GM21390 (cell line): ENCODE results near the gene CBX2.

ENCODE experiments used
- ATAC-seq: cut with Tn5 transposase; IDR thresholded peaks from one replicate; pipeline ENCODE4 v1.9.1; 2021; ENCODE audit not compliant: unreplicated experiment

The CBX2 gene

DNA sequence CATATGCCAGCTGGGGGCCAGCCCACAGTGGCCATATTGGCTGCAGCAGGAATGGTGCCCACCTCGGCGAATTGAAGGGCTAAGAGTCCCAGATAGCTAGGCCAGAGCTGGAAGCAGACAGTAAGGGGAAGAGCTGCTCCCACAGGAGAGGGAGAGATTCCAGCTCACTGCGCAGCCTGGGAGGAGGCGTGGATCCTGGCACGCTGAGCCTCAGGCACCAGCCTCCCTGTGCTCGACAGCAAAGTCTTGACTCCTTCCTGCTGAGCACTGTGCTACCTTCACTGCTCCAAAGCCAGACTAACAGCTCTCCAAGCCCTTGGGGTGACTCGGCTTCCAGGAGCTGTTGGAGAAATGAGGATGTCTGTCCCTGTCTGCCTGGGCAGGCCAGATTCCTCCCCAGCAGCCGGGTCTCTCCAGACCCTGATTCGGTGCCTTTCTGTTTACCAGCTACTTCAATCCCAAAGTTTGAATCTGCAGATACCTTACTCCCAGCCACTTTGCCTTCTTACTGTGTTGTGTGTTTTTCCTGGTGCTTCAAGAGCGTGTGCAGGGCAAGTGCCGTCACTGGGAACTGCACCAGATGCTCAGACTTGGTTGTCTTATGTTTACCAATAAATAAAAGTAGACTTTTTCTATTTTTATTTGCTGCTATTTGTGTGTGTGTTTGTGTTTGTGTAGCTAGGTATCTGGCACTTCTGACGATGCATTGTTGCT lies 9.1 kb downstream of the CBX2 start:
- no peak for ATAC-seq

DNA sequence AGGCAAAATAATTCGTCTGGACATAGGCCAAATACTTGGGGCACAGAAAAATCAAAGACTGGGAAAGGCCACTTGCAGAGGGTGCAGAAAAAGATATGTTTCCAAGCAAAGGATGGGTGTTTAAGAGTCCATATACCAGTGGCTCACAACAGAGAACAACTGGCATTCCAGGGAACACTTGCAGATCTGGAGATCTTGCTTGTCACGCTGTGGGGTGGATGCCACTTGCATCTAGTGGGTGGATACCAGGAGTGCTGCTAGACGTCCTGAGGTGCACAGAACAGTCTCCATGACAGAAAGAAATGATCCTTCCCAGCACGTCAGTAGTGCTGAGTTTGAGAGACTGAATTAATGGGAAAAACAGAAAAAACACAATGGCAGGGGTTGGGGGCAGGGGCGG lies 10.5 kb downstream of the CBX2 start:
- ATAC-seq: no peak

GRCh38 chr17:79788989-79789942 lies 11.3 kb downstream of the CBX2 start:
- ATAC-seq: no peak

DNA sequence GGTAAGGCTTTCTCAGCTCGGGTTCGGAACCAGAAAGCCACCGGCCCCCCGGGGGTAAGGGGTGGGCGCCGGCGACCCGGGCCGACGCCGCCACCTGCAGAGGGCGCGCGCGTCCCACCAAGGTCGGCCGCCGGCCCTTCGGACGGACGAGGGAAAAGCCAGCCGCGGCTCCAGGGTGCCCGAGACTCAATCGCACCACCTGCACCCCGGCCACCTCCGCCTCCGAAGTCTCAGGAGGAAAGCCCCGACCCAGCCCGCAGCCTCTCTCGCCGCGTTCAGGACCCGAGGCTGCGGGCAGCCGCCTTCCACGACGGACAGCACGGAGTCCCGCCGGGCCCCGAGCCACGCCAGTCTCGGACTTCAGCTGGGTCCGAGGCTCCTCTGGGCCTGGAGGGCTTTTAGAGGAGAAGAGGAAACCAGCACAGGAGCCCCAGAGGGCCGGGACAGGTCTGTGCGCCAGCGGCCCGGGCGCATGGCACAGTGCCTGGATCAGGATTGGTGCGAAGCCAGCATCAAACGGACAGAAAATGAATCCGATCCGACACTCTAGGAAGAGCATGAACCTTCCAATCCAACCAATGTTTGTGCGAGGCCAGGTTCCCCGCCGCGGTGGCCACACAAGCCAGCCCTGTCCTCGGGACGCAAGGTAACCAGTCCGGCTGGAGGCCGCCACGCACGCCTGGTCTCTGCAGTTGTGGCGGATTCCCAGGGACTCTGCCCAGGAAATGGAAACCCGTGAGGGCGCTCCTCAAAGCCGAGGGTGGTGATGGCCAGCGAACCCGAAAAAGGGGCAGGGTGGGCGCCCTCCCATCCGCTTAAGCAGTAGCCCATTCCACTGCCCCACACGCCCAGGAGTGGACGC lies 12.2 kb downstream of the CBX2 start:
- no peak for ATAC-seq

DNA sequence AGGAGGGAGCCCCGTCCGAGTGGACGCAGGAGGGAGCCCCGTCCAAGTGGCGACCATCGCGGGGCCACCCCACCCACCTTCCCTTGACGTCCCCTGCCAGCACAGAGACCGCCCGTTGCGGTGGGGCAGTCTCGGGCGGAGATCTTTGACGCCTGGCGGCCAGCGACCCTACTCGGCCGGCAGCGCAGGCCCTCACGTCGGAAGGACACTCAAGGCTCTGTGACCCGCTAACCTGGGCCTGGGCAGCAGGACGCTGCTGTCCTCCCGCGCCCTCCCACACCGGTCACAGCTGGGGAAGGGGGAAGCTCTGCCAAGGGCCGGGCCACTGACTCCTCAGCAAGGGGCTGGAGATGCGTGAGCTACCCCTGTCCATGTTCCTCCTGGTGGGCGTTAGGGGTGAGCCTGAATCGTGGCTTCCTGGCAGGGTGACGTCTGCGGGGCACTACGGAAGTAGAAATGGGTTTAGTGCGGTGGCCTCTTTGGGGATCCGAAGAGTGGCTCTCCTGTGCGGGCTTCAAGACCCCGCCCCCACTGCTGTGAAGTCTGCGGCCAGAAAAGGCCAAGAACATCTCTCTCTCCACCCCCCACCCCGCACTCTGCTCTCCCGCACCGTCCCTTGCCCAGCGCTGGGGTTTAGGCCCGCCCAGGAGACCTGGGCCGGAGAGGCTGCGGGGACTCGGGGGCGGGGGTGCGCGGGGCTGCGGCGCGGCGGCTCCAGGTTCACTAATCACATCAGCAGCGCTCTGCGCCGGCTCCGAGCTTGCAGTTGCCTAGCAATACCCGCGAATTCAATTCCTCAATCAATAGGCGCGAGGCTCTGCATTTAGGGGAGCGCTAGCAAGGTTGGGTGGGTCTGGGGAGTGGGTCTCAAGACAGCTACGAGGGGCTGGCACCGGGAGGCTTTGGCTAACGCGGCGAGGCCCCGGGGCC lies 13.1 kb downstream of the CBX2 start:
- no peak for ATAC-seq

DNA sequence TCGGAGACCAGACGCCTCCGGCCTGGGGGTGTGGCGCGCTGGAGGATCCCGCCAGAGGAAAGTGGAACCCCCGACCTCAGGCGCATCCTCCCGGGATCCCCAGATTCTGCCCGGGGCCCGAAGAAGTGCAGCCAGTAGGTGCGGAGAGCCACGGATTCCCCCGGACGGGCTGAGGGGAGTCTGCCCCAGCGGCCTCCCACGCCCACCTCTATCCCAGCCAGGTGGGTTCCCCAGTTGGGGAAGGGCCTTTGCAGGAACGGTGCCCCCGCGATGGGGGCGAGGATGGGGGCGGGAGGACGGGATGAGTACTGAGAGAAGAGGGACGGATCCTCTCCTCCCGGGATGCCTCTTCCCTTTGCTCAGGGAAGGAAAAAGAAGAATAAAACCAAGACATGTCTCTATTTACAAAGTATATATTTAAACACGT lies 13.8 kb downstream of the CBX2 start:
- ATAC-seq: no peak

DNA sequence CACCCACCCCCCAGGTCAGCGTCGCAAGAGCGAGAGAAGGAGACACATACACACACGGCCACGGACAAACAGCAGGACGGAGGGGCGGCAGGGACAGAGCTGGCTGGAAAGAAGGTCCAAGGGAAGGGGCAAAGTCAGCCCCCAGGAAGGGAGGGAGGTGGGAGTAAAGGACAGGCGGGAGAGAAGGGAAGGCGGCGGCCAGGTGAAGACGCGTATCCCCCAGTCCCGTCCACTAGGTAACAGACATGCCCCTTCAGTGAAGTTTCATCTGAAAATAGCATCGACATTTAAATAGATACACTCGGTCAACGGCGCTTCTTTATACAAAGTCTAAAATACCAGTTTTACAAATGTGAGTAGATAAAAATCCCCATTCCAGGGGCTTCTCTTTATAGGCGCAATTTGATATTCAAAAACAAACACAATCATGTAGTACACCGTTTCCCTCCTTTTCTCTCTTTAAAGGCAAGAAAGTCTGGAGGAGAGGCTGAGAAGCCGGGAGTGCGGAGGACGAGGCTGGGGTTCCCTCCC lies 14.5 kb downstream of the CBX2 start:
- no peak for ATAC-seq

DNA sequence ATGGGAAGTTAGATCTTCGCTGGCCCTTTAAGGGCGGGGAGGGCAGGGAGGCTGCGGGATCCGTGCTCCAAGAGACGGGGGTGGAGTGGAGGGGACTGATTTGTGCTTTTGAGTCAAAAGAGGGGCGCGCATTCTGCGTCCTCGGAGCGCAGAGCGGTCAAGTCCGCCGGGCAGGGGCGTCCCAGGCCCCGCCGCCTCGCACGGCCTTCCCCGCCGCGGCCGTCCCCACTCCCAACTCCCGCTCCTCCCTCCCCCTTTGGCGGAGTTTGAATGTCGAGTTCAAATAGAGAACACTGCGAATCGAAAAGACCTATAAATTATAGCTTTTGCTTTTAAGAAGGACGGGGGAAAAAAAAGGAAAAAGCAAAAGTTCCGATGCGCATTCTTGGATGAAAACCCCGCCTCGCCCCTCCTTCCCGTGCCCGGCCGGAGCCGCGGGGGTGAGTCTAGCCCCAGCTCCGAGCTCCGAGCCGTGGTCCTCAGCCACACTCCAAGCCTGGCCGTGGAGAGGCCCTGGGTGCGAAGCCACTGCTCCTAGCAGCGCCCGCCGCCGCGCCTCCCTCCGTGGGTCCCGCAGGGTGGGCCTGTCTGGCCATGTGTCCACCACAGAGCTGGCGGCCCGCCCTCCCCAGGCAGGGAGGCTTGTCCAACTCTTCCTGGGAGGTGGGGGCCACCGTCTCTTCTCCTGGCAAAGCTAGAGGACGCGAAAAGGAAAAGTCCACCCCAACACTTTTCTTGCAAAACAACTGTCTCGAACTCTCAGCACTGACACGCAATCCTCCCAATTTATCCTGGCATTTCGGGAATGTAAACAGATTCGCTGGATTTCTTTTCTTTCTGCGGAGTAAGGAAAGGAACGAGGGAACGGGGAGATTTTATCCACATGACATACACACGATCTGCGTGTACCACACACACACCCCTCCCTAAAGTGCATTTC lies 15.3 kb downstream of the CBX2 start:
- ATAC-seq: no peak

GRCh38 chr17:79793924-79794304 lies 16.0 kb downstream of the CBX2 start:
- ATAC-seq: no peak

DNA sequence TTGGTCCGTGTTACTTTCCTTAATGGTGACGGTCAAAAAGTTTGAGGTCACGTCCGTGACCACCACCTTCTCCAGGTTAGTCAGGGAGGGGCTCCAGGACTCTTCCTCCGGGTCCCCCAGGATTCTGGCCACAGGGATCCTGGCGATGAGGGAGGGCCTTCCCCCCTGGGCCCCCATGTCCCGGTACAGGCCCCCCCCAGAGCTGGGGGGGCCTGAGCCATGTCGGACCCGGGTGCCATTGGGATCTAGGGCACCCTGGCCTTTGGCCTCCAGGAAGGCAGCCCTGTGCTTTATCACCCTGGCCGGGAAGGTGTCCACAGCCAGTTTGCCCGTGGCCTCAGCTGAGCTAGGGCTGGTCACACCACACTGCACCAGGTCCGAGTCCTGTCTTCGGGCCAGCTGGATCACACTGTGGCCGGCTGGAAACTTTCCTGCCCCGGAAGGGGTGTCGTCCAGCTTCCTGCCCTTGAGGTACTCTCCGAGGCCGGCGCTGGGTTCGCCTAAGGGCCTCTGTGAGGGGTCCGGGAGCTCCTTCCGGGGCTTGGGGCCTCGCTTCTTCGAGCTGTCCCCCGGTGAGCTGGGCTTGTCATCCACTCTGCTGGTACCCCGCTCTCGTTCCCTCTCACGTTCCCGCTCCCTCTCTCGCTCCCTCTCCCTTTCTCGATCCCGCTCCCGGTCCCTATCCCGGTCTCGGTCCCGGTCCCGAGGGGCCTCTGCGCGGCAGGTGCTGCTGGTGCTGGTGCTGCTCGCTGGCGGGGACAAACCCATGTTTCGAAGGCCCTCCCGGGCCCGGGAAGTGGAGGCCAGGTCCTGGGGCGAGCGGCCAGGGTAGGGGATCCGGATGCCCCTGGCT lies 16.9 kb downstream of the CBX2 start:
- ATAC-seq: no peak

- ATAC-seq: no peak
Observed at GRCh38 chr17:79795795-79796443, 18.0 kb downstream of the CBX2 start.

DNA sequence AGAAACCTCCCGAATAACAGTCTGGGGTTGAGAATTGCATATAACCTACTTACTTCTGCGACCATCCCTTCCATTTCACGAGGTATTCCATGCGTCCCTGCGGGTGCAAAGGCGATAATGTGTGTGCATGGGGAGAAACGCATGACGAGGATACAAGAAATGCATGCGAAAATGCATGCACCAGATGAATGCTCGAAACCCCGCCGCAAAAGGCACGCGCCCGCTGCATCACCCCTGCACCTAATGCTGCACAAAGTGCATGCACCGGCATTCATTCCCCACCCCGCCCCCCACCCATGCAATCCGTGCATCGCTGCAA lies 18.5 kb downstream of the CBX2 start:
- no peak for ATAC-seq

- ATAC-seq: peak; percentile 84
Observed at GRCh38 chr17:79796763-79797491, 19.0 kb downstream of the CBX2 start, which contains the start of gene CBX8. CBX8 (minus strand) TSS chr17:79797077; CDS start chr17:79796998, 79 bp downstream.

DNA sequence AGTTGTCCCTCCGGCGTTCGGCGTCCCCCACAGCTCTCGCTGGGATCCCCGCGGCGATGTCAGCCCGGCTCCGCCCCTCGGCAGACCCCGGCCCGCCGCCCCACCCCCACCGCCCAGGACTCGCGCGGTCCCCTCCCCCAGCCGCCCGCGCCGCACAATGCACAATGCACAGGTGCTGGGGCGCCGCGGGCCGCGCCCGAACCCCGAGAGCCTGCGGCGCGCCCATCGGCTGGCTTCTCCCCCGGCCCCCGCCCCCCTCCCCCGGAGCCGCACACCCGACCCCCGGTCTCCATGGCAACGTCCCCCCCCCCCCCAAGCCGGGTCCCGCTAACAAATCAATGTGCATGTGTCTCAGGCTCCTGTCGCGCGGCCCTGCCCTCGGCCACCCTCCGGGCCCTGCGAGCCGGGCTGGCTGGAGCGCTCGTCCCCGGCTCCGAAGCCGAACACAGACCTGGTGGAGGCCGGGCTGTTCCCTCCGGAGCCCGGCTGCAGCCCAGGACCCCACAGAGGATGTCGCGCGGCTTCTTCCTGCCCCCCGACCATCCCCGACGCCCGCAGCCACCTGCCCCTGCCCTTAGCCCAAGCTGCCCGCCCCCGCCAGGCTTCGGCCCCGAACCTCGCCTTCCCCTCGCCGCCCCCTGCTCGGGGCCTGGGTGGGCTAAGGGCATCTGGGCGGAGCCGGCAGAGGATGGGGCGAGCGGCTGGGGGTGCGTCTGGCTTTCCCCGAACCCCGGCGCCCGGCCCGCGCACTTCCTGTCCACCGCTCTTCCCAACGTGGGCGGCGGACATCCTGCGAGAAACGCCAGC lies 19.7 kb downstream of the CBX2 start:
- ATAC-seq: peak; percentile 3

- ATAC-seq: no peak
Observed at GRCh38 chr17:79798299-79799173, 20.6 kb downstream of the CBX2 start.
